DOHH2 (cell line): ENCODE data around the gene CDC37L1.
A peak's percentile ranks its signal among the peaks of the same experiment; 100 is the strongest.
"Not testable (repeated sequence)": the region's sequence is repeated elsewhere in the genome, so short reads cannot be mapped to it uniquely, and the experiment has no call there.

Experiments
- H3F3A ChIP-seq: fragments of 200-600 bp; sonication (generic), shearing (Covaris generic); 2 replicates; pipeline ENCODE4 v1.6.0; 2016; ENCODE audit warnings: antibody characterized with exemption, mild to moderate bottlenecking; ENCODE audit not compliant: control insufficient read depth, insufficient read depth
- H3K27ac ChIP-seq: fragments of 200-600 bp; sonication (generic); 2 replicates; pipeline ENCODE4 v1.5.1; 2014; ENCODE audit warnings: low read depth, mild to moderate bottlenecking, low read length, moderate library complexity
- H3K27me3 ChIP-seq: fragments of 200-600 bp; sonication (generic); 2 replicates; pipeline ENCODE4 v1.6.1; 2014; ENCODE audit warnings: mild to moderate bottlenecking, low read length, mixed read lengths; ENCODE audit not compliant: control insufficient read depth
- H3K36me3 ChIP-seq: fragments of 200-600 bp; sonication (generic); 2 replicates; pipeline ENCODE4 v1.6.1; 2014; ENCODE audit warnings: mild to moderate bottlenecking, low read length, moderate library complexity, mixed read lengths; ENCODE audit not compliant: control insufficient read depth
- H3K4me1 ChIP-seq: fragments of 200-600 bp; sonication (generic); 2 replicates; pipeline ENCODE4 v1.6.1; 2014; ENCODE audit warnings: mild to moderate bottlenecking, low read length, mixed read lengths; ENCODE audit not compliant: control insufficient read depth
- H3K4me2 ChIP-seq: fragments of 200-600 bp; sonication (generic); 2 replicates; pipeline ENCODE4 v1.6.0; 2014; ENCODE audit warnings: mild to moderate bottlenecking, low read length, moderate library complexity
- H3K4me3 ChIP-seq: fragments of 200-600 bp; sonication (generic); 2 replicates; pipeline ENCODE4 v1.5.1; 2014; ENCODE audit warnings: mild to moderate bottlenecking, low read length, mixed read lengths
- H3K79me2 ChIP-seq: fragments of 200-600 bp; sonication (generic); 2 replicates; pipeline ENCODE4 v1.6.1; 2014; ENCODE audit warnings: mild to moderate bottlenecking, low read length, mixed read lengths; ENCODE audit not compliant: control insufficient read depth
- H3K9me2 ChIP-seq: fragments of 200-600 bp; sonication (generic); replicated peaks from 2 replicates; pipeline ENCODE4 v1.6.1; 2014; ENCODE audit warnings: mild to moderate bottlenecking, low read length, mixed read lengths; ENCODE audit not compliant: control insufficient read depth
- H3K9me3 ChIP-seq: fragments of 200-600 bp; sonication (generic); 2 replicates; pipeline ENCODE4 v1.6.1; 2014; ENCODE audit warnings: antibody characterized with exemption, low read length, mixed read lengths; ENCODE audit not compliant: control insufficient read depth, insufficient read depth
- H4K20me1 ChIP-seq: fragments of 200-600 bp; sonication (generic); 2 replicates; pipeline ENCODE4 v1.6.0; 2014; ENCODE audit warnings: low read depth, mild to moderate bottlenecking, antibody characterized with exemption, low read length, moderate library complexity; ENCODE audit not compliant: control insufficient read depth, insufficient read depth
- CTCF ChIP-seq: fragments of 200-600 bp; sonication (generic); IDR thresholded peaks from one replicate; pipeline ENCODE4 v1.5.1; 2014; ENCODE audit warnings: antibody characterized with exemption, mild to moderate bottlenecking, low read depth, low read length; ENCODE audit not compliant: poor library complexity, severe bottlenecking
- EZH2phosphoT487 ChIP-seq: fragments of 200-600 bp; sonication (generic); IDR thresholded peaks from 2 replicates; pipeline ENCODE4 v1.6.1; 2017; ENCODE audit warnings: borderline replicate concordance, mild to moderate bottlenecking, antibody characterized with exemption, low read length, moderate library complexity, mixed read lengths

Gene CDC37L1

GRCh38 chr9:4748612-4749011 is 69.2 kb downstream of the CDC37L1 start:
- H3K27ac ChIP-seq: no peak overlapping the region
- no peaks in the 10 kb centered on the region for H4K20me1 ChIP-seq
- TF ChIP-seq EZH2phosphoT487 (no peak), CTCF (no peak)
- H3K9me3 ChIP-seq: no peaks in the 10 kb centered on the region
- H3K27me3 ChIP-seq: no peaks in the 10 kb centered on the region
- no peaks in the 10 kb centered on the region for H3F3A ChIP-seq
- no peak overlapping the region for H3K4me3 ChIP-seq
- H3K36me3 ChIP-seq: no peaks in the 10 kb centered on the region
- no peaks in the 10 kb centered on the region for H3K9me2 ChIP-seq
- H3K4me2 ChIP-seq: no peak overlapping the region
- H3K79me2 ChIP-seq: no peaks in the 10 kb centered on the region
- H3K4me1 ChIP-seq: no peaks in the 10 kb centered on the region

- no peak overlapping the region for H3K4me2 ChIP-seq
- H3K27me3 ChIP-seq: no peaks in the 10 kb centered on the region
- H3K4me3 ChIP-seq: no peak overlapping the region
Measured at GRCh38 chr9:4750023-4750673, 70.8 kb downstream of the CDC37L1 start.

GRCh38 chr9:4754530-4754929 is 75.2 kb downstream of the CDC37L1 start:
- not testable (repeated sequence) for H3K27ac ChIP-seq, H3K9me2 ChIP-seq

More at GRCh38 chr9:4750023-4750673, 70.8 kb downstream of the CDC37L1 start:
- H3K9me3 ChIP-seq: no peaks in the 10 kb centered on the region
- H3K4me1 ChIP-seq: no peaks in the 10 kb centered on the region
- H3K36me3 ChIP-seq: no peaks in the 10 kb centered on the region
- TF ChIP-seq CTCF: peak; percentile 69
- no peak for TF ChIP-seq EZH2phosphoT487
- no peaks in the 10 kb centered on the region for H3K9me2 ChIP-seq
- H3K27ac ChIP-seq: no peak overlapping the region
- no peaks in the 10 kb centered on the region for H3K79me2 ChIP-seq
- H3F3A ChIP-seq: no peaks in the 10 kb centered on the region
- H4K20me1 ChIP-seq: no peaks in the 10 kb centered on the region

GRCh38 chr9:4755026-4755609 is 75.7 kb downstream of the CDC37L1 start:
- H3K4me3 ChIP-seq: no peak overlapping the region
- no peaks in the 10 kb centered on the region for H3K9me3 ChIP-seq
- no peaks in the 10 kb centered on the region for H3K4me1 ChIP-seq
- TF ChIP-seq EZH2phosphoT487 (no peak), CTCF (no peak)
- no peaks in the 10 kb centered on the region for H3K9me2 ChIP-seq
- H3K4me2 ChIP-seq: no peak overlapping the region
- no peak overlapping the region for H3K27ac ChIP-seq
- H3K79me2 ChIP-seq: no peaks in the 10 kb centered on the region
- H3K27me3 ChIP-seq: 0 out of 2 replicates have a peak, but pooled peaks cover 2% of the 10 kb centered on the region
- no peaks in the 10 kb centered on the region for H3K36me3 ChIP-seq
- H3F3A ChIP-seq: no peaks in the 10 kb centered on the region
- no peaks in the 10 kb centered on the region for H4K20me1 ChIP-seq

More at GRCh38 chr9:4754530-4754929, 75.2 kb downstream of the CDC37L1 start:
- not testable (repeated sequence) for H3K4me3 ChIP-seq, H3F3A ChIP-seq, H3K27me3 ChIP-seq, H4K20me1 ChIP-seq, H3K36me3 ChIP-seq, H3K4me2 ChIP-seq, H3K4me1 ChIP-seq, H3K9me3 ChIP-seq, H3K79me2 ChIP-seq
